MCF 10A (cell line): ENCODE data around the gene PEX19. TPM values are rescaled to one million over a fixed set of nuclear protein-coding genes. Genes with fewer than 3 reads are reported as not detected.

ENCODE experiments used
- BruUV-seq: library from RNA; stranded (reverse); fragments of 400-500 nt; replicated peaks from 2 replicates; lab custom pipeline; 2021; lab: Mats Ljungman, UMichigan
- CTCF ChIA-PET: fragments of 300-600 bp; sonication (Branson Sonifier 250); formaldehyde crosslinking; extraction: SDS; loops from one replicate; lab custom pipeline; 2021; ENCODE audit warnings: antibody characterized with exemption, inconsistent platforms; lab: Yijun Ruan, JAX
- POLR2A ChIA-PET: fragments of 300-600, 350-650 bp; sonication (Branson Sonifier 250); formaldehyde crosslinking; extraction: SDS; loops from one replicate; lab custom pipeline; 2020; ENCODE audit warnings: antibody characterized with exemption, inconsistent platforms; lab: Yijun Ruan, JAX
- DNase-seq: peaks from one replicate; pipeline ENCODE4 v3.0.0-alpha.2; 2018; ENCODE audit not compliant: unreplicated experiment
- H3K27ac Mint-ChIP-seq: one replicate; pipeline ENCODE4 v1.8.0; 2022; ENCODE audit warnings: mild to moderate bottlenecking, low read depth, mixed read lengths; ENCODE audit not compliant: unreplicated experiment
- H3K27me3 Mint-ChIP-seq: one replicate; pipeline ENCODE4 v1.8.0; 2022; ENCODE audit warnings: mixed read lengths; ENCODE audit not compliant: insufficient read depth, unreplicated experiment
- H3K36me3 Mint-ChIP-seq: one replicate; pipeline ENCODE4 v1.8.0; 2022; ENCODE audit warnings: mild to moderate bottlenecking, moderate library complexity, mixed read lengths; ENCODE audit not compliant: insufficient read depth, unreplicated experiment
- H3K4me1 Mint-ChIP-seq: one replicate; pipeline ENCODE4 v1.8.0; 2022; ENCODE audit warnings: mixed read lengths; ENCODE audit not compliant: insufficient read depth, unreplicated experiment
- H3K4me3 Mint-ChIP-seq: one replicate; pipeline ENCODE4 v1.8.0; 2022; ENCODE audit warnings: mild to moderate bottlenecking, moderate library complexity, mixed read lengths; ENCODE audit not compliant: unreplicated experiment
- H3K9me3 Mint-ChIP-seq: one replicate; pipeline ENCODE4 v1.8.0; 2022; ENCODE audit warnings: mixed read lengths; ENCODE audit not compliant: unreplicated experiment
- intact Hi-C: fragments of 100-400 bp; cut with micrococcal nuclease; formaldehyde crosslinking; loops from 2 replicates; pipeline ENCODE4 v1.14.1; 2022
- total RNA-seq: library from RNA; stranded (reverse); gene quantifications from 2 replicates; pipeline ENCODE4 v1.2.3, GENCODE V29; 2022
- TF ChIP-seq, protein P1 (sequence below): fragments of 200-600 bp; IDR thresholded peaks from one replicate; pipeline ENCODE4 v1.8.0; 2022; ENCODE audit warnings: antibody characterized with exemption, mild to moderate bottlenecking; ENCODE audit not compliant: unreplicated experiment

PEX19 gene
- total RNA-seq, 1 experiment from 2014 or later = 61.2 TPM

DNA sequence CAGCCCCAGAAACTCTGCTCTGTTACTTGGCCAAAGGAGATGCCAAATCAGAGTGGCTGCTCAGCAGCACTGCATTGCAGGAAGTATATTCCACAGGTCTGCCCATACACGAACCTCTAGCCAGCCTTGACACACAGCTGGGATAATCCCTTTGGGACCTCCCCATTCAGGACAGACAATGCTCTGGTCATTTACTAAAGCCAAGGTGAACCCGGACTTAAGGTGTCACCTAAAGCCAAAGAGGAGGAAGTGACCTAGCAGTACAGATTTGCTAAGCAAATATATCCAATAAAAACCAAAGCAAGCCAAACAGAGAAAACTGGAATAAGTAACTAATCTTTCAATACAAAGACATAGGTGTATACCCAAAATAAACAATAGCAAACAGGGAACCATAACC lies 30.4 kb upstream of the PEX19 start:
- Mint-ChIP-seq H3K27me3 (no peaks in the 10 kb centered on the region), H3K4me1 (peaks cover 15% of the 10 kb centered on the region), H3K36me3 (peaks cover 100% of the 10 kb centered on the region), H3K4me3 (no peak overlapping the region), H3K9me3 (no peaks in the 10 kb centered on the region), H3K27ac (no peak overlapping the region)
- intact Hi-C loops = no loop called here
- no TSS peak for BruUV-seq
- POLR2A ChIA-PET = no interaction called here
- CTCF ChIA-PET = interaction anchor here (0.5 to 3.2 kb wide), 8 partner anchors 13 to 1191 kb away, joined by 3 to 26 read pairs (median 3); no protein-coding TSS in a partner anchor
- no peak for DNase-seq
- TF ChIP-seq, protein P1, sequence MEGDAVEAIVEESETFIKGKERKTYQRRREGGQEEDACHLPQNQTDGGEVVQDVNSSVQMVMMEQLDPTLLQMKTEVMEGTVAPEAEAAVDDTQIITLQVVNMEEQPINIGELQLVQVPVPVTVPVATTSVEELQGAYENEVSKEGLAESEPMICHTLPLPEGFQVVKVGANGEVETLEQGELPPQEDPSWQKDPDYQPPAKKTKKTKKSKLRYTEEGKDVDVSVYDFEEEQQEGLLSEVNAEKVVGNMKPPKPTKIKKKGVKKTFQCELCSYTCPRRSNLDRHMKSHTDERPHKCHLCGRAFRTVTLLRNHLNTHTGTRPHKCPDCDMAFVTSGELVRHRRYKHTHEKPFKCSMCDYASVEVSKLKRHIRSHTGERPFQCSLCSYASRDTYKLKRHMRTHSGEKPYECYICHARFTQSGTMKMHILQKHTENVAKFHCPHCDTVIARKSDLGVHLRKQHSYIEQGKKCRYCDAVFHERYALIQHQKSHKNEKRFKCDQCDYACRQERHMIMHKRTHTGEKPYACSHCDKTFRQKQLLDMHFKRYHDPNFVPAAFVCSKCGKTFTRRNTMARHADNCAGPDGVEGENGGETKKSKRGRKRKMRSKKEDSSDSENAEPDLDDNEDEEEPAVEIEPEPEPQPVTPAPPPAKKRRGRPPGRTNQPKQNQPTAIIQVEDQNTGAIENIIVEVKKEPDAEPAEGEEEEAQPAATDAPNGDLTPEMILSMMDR = no peak

DNA sequence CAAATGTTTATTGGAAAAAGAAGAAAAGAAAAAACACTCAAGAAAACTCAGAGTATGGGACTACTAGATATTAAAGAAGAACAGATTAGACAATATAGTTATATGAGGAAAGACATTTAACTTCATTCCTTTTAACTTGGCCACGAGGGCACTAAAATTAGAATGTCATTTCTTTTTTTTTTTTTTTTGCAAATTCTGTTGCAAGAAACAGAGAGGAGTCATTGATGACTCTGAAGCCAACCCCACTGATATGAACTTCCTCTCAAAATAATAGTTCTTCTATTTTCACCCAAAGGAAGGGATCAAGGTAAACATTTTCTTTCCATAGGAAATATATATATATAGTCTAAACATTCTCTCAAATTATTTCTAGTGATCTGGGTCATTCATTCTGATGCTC lies 24.6 kb upstream of the PEX19 start:
- CTCF ChIA-PET = interaction anchor here (0.7 to 3.9 kb wide), 4 partner anchors 15 to 107 kb away, joined by 3 to 22 read pairs (median 6); no protein-coding TSS in a partner anchor
- no peaks in the 10 kb centered on the region for H3K27me3 Mint-ChIP-seq
- no peak for DNase-seq
- no peak overlapping the region for H3K4me3 Mint-ChIP-seq
- H3K9me3 Mint-ChIP-seq = no peaks in the 10 kb centered on the region
- peaks cover 100% of the 10 kb centered on the region for H3K36me3 Mint-ChIP-seq
- TF ChIP-seq, protein P1 = no peak
- H3K4me1 Mint-ChIP-seq = peaks cover 16% of the 10 kb centered on the region
- POLR2A ChIA-PET = no interaction called here
- no TSS peak for BruUV-seq
- H3K27ac Mint-ChIP-seq = no peak overlapping the region
- intact Hi-C loops = no loop called here

DNA sequence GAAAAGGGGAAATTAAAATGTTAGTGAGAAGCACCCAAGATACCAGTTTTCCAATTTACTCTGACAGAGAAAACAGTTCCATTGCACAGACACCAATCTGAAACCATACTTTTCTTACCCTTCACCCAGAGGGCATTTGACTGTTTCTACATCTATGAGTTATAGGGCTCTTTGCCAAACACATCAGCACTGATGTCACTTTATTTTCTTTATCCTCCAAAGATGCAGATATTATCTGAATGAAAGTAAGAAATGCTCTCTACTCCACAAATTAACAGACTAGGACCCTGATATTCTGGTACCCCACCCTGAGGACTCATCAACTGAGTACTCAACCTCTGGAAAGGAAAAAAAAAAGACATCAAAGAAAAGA lies 24.2 kb upstream of the PEX19 start:
- no TSS peak for BruUV-seq
- peaks cover 16% of the 10 kb centered on the region for H3K4me1 Mint-ChIP-seq
- H3K27ac Mint-ChIP-seq = no peak overlapping the region
- ChIA-PET POLR2A (interaction anchor here (1.1 kb wide), 1 partner anchor 18 kb away, joined by 4 read pairs; no protein-coding TSS in a partner anchor), CTCF (interaction anchor here (0.7 to 9.3 kb wide), 4 partner anchors 10 to 107 kb away, joined by 3 to 132 read pairs (median 4); no protein-coding TSS in a partner anchor)
- no peak overlapping the region for H3K4me3 Mint-ChIP-seq
- intact Hi-C loops = no loop called here
- TF ChIP-seq, protein P1 = no peak
- peaks cover 100% of the 10 kb centered on the region for H3K36me3 Mint-ChIP-seq
- no peaks in the 10 kb centered on the region for H3K9me3 Mint-ChIP-seq
- H3K27me3 Mint-ChIP-seq = no peaks in the 10 kb centered on the region
- DNase-seq = peak; percentile 54

DNA sequence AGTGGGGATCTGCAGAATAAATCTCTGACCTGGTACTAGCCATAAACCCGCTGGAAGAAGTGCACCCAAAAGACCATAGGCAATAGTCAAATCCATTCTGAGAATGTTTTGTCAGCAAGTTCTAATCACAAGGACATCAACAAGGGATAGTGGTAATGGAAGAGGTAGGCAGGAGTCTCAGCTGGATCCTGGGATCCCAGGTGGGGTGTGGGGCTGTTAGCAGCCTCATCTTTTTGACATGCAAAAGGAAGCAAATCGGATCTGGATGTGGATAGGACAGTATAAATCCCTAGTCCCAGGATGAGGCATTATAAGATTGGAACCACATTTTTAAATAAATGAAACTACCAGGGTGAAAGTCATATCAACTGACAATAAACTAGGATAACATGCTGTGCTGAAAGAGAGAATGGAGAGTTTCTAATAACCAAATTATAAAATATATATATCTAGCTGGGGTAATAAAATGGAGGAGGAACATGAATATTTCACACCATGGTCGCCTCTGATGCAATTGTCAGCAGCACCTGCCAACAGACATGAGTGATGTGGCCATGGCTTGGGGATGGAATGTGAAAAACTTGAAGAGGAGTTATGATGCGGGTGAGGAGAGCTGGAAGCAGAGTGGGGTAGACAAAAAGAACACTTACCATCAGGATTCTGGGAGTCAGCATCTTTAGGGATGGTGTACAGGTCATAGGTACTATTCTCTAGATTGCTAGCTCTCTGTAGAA lies 23.7 kb upstream of the PEX19 start:
- TF ChIP-seq, protein P1 = no peak
- H3K27me3 Mint-ChIP-seq = no peaks in the 10 kb centered on the region
- ChIA-PET POLR2A (interaction anchor here (0.6 to 1.1 kb wide), 2 partner anchors 17 to 46 kb away, joined by 3 to 4 read pairs; partner anchors contain the start of gene DCAF8), CTCF (interaction anchor here (0.7 to 9.3 kb wide), 7 partner anchors 10 to 108 kb away, joined by 3 to 132 read pairs (median 5); no protein-coding TSS in a partner anchor)
- no peak for DNase-seq
- no peak overlapping the region for H3K27ac Mint-ChIP-seq
- intact Hi-C loops = no loop called here
- peaks cover 16% of the 10 kb centered on the region for H3K4me1 Mint-ChIP-seq
- H3K9me3 Mint-ChIP-seq = no peaks in the 10 kb centered on the region
- no peak overlapping the region for H3K4me3 Mint-ChIP-seq
- peaks cover 100% of the 10 kb centered on the region for H3K36me3 Mint-ChIP-seq
- BruUV-seq = no TSS peak
